ENCODE results near the gene ENTPD8.
"Not testable (repeated sequence)": the region's sequence is repeated elsewhere in the genome, so short reads cannot be mapped to it uniquely, and the experiment has no call there.

The ENTPD8 gene

GRCh38 chr9:137475666-137476065 is 34.5 kb upstream of the ENTPD8 start:
- no peak for DNase-seq

- DNase-seq = no peak
Measured at GRCh38 chr9:137474271-137474670, 33.1 kb upstream of the ENTPD8 start.

GRCh38 chr9:137470785-137471184 is 29.6 kb upstream of the ENTPD8 start:
- DNase-seq = no peak

- no peak for DNase-seq
Measured at GRCh38 chr9:137467896-137468295, 26.7 kb upstream of the ENTPD8 start.

- no peak for DNase-seq
Measured at GRCh38 chr9:137467161-137467581, 26.0 kb upstream of the ENTPD8 start.

- DNase-seq = not testable (repeated sequence)
Measured at GRCh38 chr9:137466389-137467085, 25.4 kb upstream of the ENTPD8 start.

- no peak for DNase-seq
Measured at GRCh38 chr9:137465720-137466388, 24.7 kb upstream of the ENTPD8 start.

- DNase-seq = no peak
Measured at GRCh38 chr9:137465000-137465719, 24.0 kb upstream of the ENTPD8 start.

- no peak for DNase-seq
Measured at GRCh38 chr9:137464291-137464999, 23.3 kb upstream of the ENTPD8 start.

- no peak for DNase-seq
Measured at GRCh38 chr9:137463931-137464290, 22.8 kb upstream of the ENTPD8 start.

GRCh38 chr9:137462986-137463930 is 22.1 kb upstream of the ENTPD8 start:
- no peak for DNase-seq

GRCh38 chr9:137462396-137462985 is 21.3 kb upstream of the ENTPD8 start:
- DNase-seq = no peak

GRCh38 chr9:137461663-137462395 is 20.7 kb upstream of the ENTPD8 start:
- peak; percentile 89 for DNase-seq

- DNase-seq = no peak
Measured at GRCh38 chr9:137461316-137461662, 20.1 kb upstream of the ENTPD8 start.

GRCh38 chr9:137460363-137461315 is 19.5 kb upstream of the ENTPD8 start:
- no peak for DNase-seq

- no peak for DNase-seq
Measured at GRCh38 chr9:137459601-137460362, 18.6 kb upstream of the ENTPD8 start.

- DNase-seq = peak; percentile 96
Measured at GRCh38 chr9:137459152-137459600, 18.0 kb upstream of the ENTPD8 start, which contains the start of gene NSMF. Gene NSMF, minus strand, starts transcription at chr9:137459334. Its CDS starts 232 bp downstream, at chr9:137459102.

GRCh38 chr9:137458194-137459151 is 17.3 kb upstream of the ENTPD8 start:
- DNase-seq = no peak
